ENCODE results near the gene XRCC3. TPM values are rescaled to one million over a fixed set of nuclear protein-coding genes. Genes with fewer than 3 reads are reported as not detected.

Gene XRCC3
- polyA plus RNA-seq = 1 to 10 TPM; 2.4 to 3.6 (median 3.1) TPM

DNA sequence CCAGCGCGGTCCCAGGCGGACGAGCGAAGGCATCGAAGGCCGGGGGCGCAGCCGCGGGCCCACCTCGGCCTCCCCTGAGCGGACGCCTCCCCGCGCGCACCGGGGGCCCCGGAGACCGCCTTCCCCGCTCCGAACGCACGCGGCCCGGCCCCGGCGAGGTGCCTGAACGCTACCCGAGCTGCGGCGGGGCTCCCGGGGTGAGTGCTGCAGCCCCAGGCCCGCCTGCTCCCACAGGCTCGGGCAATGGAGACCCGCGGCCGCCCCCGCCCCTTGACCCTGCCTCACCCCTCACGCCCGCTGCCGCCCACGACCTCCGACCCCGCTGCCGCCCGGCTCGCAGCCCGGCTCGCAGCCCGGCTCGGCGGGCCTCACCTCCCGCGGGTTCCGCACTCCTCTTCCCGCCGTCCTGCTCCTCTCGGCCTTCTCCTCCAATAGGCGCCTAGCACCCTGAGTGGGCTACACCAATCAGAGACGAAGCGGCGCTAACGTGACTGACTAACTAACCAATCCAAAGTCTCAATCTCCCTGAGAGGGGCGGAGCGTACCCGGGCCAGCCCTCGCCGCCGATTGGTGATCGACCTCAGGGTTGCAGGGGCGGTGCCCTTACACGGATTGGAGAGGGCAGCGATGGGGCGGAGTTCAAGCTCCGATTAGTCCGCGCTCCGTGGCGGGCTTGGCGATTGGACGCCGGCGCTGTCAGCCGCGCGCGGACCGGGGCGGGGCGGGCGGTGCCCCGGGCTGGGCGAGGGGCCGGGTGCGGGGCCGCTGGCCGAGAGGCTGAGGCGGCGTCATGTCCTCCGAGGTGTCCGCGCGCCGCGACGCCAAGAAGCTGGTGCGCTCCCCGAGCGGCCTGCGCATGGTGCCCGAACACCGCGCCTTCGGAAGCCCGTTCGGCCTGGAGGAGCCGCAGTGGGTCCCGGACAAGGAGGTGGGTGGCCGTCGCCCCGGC, at the start of gene XRCC3, which contains the start of gene ZFYVE21:
TSS of gene XRCC3 (minus strand) at position 400 of the 949 bp plus-strand sequence. CDS start 4,364 bp downstream, outside the sequence.
TSS of gene ZFYVE21 (plus strand) at position 759 of the 949 bp plus-strand sequence. CDS start at position 791, 32 bp downstream.
- H3K27ac ChIP-seq (ENCODE audit: low read depth, low read length) = no peak within 1 kb of the TSS
- 0 to 1% (median 0%) methylated on average over 63 to 121 of the region's 121 CpGs for WGBS, 3 donors

DNA sequence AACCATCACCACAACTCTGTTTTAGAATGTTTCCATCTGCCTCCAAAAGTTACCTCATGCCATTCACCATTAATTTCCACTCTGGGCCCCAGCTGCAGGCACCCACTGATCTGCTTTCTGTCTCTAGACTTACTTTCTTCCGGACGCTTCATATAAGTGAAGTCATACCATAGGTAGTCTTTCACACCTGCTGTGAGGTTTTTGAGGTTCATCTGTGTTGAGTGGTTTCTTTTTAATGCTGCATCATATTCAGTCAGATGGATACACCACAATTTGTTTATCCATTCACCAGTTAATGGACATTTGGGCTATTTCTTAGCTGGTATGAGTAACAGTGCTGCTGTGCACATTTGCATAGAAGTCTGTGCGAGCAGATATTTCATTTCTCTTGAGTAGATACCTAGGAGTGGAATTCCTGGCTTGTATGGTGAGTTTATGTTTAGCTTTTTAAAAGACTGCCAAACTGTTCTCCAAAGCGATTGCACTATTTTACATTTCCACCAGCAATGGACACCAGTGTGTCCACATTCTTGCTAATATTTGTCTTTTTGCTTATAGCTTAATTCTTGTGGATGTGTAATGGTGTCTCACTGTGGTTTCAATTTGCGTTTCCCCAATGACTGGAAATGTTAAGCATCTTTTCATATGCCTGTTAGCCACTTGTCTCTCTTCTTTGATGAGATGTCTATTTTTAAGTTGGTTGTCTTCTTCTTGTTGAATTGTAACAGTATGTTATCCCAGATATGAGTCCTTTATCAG, 48.7 kb upstream of the XRCC3 start:
- H3K27ac ChIP-seq (ENCODE audit: low read depth, low read length) = no peak overlapping the region
- WGBS, 3 donors = 93 to 95% (median 95%) methylated on average over 5 of the region's 5 CpGs

DNA sequence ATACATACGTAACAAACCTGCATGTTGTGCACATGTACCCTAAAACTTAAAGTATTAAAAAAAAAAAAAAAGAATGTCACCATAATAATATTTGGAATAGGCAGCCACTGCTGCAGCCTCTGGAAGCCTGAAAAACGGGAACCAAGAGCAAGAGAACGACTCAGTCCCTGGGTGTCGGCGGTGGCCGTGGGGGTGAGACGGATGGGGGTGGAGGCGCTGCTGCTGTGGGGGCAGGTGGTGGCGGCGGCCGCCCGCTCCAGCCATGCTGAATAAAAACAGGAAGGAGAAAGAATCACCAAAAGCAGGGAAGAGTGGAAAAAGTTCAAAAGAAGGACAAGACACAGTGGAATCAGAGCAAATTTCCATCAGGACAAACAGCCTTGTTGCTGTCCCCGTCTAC, 47.3 kb upstream of the XRCC3 start:
- no peak overlapping the region for H3K27ac ChIP-seq (ENCODE audit: low read depth, low read length)
- WGBS, 3 donors = 81 to 89% (median 83%) methylated on average over 13 of the region's 13 CpGs

DNA sequence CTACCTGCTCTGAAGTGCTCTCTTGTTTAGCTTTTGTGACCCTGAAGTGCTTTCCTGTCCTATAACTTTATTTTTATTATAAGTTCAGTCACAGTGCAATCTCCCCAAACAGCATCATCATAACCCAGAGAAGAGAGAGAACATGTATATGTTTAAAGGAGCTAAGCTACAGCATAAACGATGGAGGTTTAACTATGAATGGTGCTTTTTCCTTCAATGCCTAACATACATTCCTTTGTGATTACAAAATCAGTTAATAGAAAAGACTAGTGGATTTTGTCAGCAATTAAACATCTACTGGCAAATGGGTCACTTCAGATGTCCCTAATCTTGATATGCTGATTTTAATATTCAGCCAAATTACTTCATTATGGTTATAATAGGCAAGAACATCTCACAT, 46.8 kb upstream of the XRCC3 start:
- no peak overlapping the region for H3K27ac ChIP-seq (ENCODE audit: low read depth, low read length)
- WGBS, 3 donors = 50 to 75% (median 61%) methylated on average over 1 of the region's 1 CpG

DNA sequence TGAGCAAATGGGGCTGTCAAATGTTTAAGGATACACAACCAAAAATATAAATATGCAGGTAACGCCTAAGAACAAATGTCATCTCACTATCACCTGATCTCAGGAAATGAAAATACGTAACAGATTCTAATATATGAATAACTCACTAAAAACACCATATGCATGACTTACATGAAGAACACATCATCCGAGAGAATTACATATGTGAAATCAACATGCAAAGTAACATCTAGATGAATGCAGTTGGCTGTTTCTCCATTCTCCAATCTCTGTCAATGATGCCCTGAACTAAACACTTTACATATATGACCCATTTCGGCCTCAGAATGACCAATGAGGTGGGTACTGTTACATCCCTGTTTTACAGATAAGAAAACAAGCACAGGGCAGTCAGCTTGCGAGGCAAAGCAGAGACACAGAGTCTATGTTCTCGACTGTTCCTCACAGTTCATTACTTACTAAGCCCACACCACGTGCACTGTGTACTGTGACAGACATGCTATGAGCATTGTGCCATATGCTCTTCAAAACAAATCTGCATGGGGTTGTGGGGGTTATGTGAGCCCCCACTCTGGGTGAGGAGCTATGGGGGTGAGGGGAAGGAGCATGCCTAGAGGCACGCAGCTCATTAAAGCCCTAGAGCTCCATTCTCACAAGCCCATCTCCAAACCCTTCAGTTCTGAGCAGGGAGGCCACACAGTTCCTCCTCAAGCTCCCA, 43.0 kb upstream of the XRCC3 start:
- 92 to 95% (median 93%) methylated on average over 8 of the region's 8 CpGs for WGBS, 3 donors
- H3K27ac ChIP-seq (ENCODE audit: low read depth, low read length) = no peak overlapping the region

DNA sequence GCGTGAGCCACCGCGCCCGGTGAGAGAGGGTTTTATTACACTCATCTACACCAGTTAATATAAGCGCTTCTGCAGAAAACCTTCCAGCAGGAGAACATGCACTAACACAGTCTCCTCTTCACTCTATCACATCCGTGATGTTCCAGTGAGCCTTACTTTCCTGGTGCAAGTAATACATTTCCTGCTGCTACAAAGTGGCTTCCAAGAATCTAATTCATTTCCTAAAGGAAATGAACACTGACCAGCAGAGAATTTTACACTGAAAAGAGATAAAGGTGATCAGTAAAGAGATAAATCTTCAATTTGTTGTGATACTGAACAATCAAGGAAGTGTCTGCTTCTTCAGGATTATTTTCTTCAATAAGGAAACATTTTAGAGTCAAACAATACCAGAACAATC, 39.8 kb upstream of the XRCC3 start:
- no peak overlapping the region for H3K27ac ChIP-seq (ENCODE audit: low read depth, low read length)
- 82 to 87% (median 86%) methylated on average over 6 of the region's 6 CpGs for WGBS, 3 donors

DNA sequence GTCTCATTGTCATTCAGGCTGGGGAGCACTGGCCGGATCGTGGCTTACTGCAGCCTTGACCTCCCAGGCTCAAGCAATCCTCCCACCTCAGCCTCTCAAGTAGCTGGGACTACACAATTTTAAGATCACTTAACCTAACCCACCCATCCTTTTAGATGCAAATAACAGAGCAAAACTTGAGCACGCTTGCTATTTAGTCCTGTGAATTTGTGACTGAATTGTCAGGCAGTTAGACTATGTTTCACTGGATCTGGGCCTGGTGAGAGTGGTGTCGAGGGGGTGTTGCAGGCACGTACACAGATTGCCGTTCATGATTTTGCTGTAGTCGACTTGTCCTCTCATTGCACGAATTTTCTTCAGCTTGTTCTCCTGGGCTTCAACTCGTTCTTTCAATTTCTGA, 38.5 kb upstream of the XRCC3 start:
- no peak overlapping the region for H3K27ac ChIP-seq (ENCODE audit: low read depth, low read length)
- 81 to 85% (median 84%) methylated on average over 9 of the region's 9 CpGs for WGBS, 3 donors

DNA sequence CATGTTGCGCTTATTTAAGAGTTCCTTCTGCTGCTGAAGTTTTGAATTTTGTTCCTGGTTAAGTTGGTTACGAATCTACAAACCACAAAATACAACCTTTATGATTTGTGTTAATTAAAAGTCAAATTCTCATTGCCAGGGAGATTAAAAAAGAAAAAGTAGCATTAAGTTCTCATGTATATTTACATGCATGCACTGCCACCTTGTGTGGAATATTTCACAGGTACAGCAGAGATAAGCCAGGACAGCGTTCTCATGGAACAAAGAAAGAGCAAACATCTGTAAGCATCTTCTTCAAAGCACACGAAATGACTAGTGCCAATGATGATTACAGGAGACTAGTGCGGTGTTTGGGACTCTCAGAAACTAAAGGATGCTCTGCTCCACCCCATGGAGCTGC, 34.6 kb upstream of the XRCC3 start:
- 80 to 86% (median 83%) methylated on average over 5 of the region's 5 CpGs for WGBS, 3 donors

DNA sequence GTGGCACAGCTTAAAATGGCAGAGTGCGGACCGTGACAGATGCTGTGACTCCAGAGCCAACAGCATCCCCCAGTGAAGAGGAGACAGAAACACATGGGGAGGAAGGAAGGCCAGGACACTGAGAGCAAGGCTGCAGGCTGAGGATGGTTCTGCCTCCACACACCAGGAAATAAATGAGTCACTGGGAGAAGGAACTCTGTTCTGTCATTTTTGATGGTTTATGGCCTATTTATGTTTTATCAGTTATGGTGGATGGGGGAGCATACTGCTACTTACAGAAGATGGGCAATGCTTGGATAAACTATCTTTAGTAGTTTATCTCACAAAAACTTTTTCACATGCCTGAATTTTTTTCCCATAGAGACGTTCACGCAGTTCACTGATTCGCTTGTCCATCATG, 34.2 kb upstream of the XRCC3 start:
- WGBS, 3 donors = 94 to 95% (median 95%) methylated on average over 5 of the region's 5 CpGs
- H3K27ac ChIP-seq (ENCODE audit: low read depth, low read length) = no peak overlapping the region

More for the DNA sequence above, 34.6 kb upstream of the XRCC3 start:
- no peak overlapping the region for H3K27ac ChIP-seq (ENCODE audit: low read depth, low read length)

DNA sequence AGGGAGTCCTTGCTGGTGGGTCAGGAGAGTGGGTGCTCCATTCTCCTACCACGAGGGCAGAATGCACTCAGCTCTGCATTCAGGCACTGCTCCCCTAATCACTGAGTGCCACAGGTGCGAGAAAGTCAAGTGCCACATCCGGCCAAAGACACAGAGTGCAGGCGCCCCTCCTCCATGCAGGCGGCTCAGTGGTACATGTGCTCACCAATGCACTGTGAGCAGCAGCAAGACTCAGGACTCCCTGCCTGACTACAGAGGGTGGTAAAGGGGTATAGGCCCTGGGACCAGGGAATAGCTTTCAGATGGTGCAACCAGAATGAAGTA, 33.2 kb upstream of the XRCC3 start:
- H3K27ac ChIP-seq (ENCODE audit: low read depth, low read length) = no peak overlapping the region
- 81 to 86% (median 83%) methylated on average over 5 of the region's 5 CpGs for WGBS, 3 donors

DNA sequence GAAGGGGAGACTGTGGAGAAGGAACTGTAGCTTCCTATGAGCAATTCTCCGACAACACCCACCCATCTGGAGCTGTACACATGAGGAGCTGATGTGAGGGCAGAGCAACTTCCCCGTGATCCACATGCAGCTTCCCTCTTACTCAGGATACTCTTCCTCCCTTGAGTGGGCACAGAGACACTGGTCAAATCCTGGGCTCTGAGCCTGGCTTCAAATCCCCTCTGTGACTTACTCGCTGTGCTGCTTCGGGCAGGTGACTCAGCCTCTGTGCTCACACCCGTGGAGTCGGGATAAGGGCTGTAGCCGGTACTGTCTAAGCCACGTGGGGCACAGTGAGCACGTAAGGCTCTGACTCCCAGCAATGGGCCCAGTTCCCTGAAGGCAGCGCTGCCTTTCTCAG, 31.4 kb upstream of the XRCC3 start:
- 88 to 94% (median 91%) methylated on average over 10 of the region's 10 CpGs for WGBS, 3 donors
- H3K27ac ChIP-seq (ENCODE audit: low read depth, low read length) = no peak overlapping the region

DNA sequence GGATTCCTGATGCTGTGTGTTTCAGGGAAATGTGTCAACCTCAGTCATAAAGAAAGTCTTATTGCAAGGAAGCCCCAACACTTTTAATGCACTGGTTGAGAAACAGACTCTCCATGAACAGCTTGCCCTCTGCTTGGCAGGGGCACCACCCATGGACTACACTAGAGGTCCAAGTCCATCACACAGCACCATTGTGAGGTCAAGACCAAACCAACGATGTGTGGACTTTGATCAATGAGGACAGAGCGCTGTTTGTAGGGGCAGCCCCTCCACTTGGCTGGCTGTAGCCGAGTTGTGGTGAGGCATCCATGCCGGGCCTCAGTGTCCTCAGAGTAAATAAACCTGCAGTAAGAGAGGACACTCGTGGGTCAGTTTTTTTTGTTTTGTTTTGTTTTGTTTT, 30.2 kb upstream of the XRCC3 start:
- 72 to 90% (median 84%) methylated on average over 5 of the region's 5 CpGs for WGBS, 3 donors
- H3K27ac ChIP-seq (ENCODE audit: low read depth, low read length) = no peak overlapping the region

DNA sequence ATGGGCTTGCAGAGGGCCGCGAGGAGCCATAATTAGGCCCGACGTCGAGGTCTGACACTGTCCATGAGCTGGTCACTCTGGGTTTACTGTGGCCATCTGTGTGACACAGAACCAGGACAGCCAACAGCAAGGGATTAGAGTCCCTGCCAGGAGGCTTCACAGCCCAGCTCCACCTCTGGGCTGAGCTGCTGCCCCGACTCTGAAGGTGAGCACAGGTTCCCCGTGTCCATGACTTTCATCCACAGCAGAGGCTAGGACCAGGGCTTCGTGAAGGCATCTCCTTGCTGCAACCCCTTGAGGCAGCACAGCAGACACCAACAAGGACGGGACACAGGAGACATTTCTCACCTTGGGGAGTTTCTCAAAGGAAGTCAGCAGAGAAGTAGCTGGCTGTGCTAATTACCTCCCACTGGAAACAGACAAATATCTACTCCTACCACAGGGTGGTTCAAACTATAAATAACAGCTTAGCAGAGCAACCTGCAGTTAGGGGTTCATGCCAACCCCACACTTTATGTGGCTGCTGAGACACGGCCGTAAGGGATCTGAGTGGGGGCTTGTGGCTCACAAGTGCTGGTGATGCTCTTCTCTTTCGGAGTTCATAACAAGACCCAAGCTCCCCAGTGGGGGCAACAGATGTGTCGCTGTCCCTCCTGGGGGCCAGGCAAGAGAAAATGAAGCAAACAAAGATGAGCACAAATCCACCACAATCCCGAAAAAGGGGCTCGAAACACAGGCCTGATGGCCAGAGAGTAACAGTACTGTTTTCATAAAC, 29.6 kb upstream of the XRCC3 start:
- no peak overlapping the region for H3K27ac ChIP-seq (ENCODE audit: low read depth, low read length)
- 81 to 84% (median 83%) methylated on average over 15 of the region's 15 CpGs for WGBS, 3 donors

DNA sequence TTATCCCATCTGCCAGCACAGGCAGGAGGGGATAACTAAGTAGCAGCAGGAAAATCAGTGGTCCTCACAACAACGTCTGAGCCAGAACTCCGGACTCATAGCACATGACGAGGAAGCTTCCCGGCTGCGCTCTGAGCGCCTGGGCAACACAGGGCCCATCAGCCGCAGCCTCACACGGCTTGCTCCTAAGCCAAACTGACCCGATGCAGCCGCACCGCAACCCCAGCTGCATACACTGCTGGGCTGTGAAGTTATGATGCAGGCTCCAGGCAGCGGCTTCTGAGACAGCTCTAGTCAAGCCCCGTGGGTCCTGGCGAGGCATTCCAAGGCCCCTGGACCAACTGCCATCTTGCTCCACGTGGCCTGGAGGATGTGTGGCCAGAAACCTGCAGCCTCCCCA, 28.4 kb upstream of the XRCC3 start:
- no peak overlapping the region for H3K27ac ChIP-seq (ENCODE audit: low read depth, low read length)

DNA sequence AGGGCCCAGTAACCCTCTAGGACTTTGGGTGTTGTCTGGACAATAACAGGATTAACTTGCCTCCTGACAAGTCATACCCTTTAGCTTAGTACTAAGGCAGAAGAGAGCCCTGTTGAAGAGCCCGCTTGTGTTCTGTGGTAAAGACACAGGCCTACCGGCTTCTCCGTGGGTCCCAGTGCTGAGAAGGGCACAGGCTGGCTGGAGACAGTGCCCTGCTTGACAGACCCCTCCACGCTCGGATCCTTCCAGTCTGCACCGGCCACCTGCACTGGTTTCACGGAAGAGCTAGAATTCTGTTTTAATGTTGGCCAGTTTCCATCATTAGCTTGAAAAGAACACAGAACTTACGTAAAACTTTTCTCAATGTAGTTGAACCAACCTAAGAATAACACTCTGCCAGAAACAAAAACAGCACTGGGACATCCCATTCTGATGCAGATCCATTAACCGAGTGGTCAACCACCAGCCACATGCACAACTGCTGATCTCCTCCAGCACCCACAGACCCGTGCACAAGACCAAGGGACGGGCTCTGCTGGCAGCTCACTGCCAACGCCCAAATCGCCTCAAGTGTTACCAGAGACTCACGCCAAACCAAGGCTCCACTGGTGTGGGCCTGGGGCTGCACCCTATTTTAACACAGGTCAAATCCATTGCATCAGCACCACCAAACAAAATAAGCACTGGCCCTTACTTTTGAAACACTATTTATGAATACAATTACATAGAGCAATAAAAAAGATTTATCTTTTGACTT, 27.4 kb upstream of the XRCC3 start:
- H3K27ac ChIP-seq (ENCODE audit: low read depth, low read length) = no peak overlapping the region
- WGBS, 3 donors = 90 to 96% (median 91%) methylated on average over 14 of the region's 14 CpGs

More for the DNA sequence above, 28.4 kb upstream of the XRCC3 start:
- WGBS, 3 donors = 87 to 92% (median 91%) methylated on average over 15 of the region's 15 CpGs

DNA sequence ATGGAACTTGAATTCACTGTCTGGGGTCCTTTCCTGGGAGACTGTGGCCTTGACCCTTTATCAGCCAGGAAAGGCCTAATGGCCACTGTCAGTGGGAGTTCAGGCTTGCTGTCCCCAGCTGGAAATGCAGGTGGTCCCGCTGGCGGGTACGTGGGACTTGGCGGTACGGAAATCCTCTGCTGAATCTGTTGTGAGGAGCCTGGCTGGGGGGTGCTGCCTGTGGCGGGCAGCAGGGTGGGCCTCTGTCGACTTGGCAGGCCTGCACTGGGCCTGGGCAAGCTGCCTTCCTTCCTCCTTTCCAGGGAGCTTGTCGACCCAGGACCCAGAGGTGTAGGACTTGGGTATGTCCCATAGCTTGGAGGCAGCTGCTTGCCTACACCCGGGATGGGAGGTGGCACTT, 26.6 kb upstream of the XRCC3 start:
- H3K27ac ChIP-seq (ENCODE audit: low read depth, low read length) = no peak overlapping the region
- WGBS, 3 donors = 73 to 88% (median 84%) methylated on average over 8 to 9 of the region's 9 CpGs

DNA sequence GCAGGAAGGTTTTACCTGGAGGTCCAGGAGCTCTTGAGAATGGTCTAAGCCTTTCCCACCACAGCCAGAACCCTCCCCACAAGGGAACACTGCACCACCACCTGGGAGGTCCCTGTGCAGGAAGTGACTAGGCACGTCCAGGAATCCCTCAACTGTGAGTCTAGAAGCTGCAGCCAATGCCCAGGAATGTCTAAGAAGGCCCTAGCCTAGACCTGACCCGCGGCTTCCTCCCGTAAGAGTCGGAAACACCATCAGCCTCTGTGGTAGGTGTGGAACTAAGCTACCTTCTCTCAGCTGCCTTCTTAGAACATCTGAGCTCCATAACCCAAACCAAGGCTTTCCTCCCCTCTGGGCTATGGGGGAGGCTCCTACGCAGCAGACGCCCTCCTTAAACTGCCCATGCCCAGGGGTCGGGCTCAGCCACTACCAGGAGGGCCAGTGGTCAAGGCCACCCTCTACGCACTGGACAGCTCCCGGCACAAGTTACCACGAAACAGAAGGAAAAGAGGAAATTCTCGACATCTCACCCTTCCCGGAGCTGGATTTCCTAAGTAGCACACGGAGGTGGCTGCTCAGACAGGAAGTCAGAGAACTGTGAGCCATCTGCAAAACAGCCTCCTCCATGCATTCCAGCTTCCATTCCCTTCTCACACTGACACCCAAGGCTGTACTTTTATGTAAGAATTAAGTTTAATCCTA, 25.9 kb upstream of the XRCC3 start:
- H3K27ac ChIP-seq (ENCODE audit: low read depth, low read length) = no peak overlapping the region
- 55 to 86% (median 59%) methylated on average over 14 of the region's 14 CpGs for WGBS, 3 donors
